HCT116 (cell line): ENCODE measurements around the gene DCAF17.

Source experiments
- EGR1 ChIP-seq: IDR thresholded peaks from 2 replicates; pipeline ENCODE4 v1.6.1; 2012; ENCODE audit warnings: low read depth
- POLR2A ChIP-seq: IDR thresholded peaks from 2 replicates; pipeline ENCODE4 v1.7.0; 2011; ENCODE audit warnings: borderline replicate concordance; ENCODE audit not compliant: insufficient read depth, insufficient read length; ENCODE audit errors: extremely low read depth
- TF ChIP-seq, protein P1 (sequence below), 3 experiments: fragments of 200-600 bp in 1 of 3; sonication (generic) in 1 of 3; IDR thresholded peaks in 2 of 3; conservative IDR thresholded peaks in 1 of 3; 2 replicates each; pipeline ENCODE4 v1.5.1; 2012 to 2017; ENCODE audit warnings: low read depth in 2 of 3, low read length in 2 of 3, antibody characterized with exemption in 1 of 3, borderline replicate concordance in 1 of 3, control low read depth in 1 of 3, mild to moderate bottlenecking in 1 of 3, mixed read lengths in 1 of 3, mixed run types in 1 of 3, moderate library complexity in 1 of 3; ENCODE audit not compliant: insufficient read depth in 1 of 3

DNA sequence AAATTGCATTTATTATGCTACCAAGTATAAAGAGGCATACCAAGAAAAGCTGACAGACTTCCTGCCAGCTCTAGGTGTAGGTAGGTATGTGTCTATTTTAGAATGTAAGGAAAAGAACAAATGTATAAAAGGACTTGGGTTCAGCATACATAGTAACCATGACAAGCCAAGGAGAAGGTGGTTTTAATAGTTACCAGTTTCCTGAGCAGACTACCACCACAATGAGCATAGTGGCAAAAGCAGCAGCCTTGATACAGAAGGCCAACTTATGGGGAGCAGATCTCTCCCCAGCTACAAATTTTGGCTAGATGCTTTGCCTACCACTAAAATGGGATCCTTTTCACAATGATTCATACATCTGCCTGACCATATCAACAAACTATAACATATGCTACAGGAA, 34.7 kb upstream of the DCAF17 start:
- TF ChIP-seq POLR2A (no peak), EGR1 (no peak)
- TF ChIP-seq, protein P1, sequence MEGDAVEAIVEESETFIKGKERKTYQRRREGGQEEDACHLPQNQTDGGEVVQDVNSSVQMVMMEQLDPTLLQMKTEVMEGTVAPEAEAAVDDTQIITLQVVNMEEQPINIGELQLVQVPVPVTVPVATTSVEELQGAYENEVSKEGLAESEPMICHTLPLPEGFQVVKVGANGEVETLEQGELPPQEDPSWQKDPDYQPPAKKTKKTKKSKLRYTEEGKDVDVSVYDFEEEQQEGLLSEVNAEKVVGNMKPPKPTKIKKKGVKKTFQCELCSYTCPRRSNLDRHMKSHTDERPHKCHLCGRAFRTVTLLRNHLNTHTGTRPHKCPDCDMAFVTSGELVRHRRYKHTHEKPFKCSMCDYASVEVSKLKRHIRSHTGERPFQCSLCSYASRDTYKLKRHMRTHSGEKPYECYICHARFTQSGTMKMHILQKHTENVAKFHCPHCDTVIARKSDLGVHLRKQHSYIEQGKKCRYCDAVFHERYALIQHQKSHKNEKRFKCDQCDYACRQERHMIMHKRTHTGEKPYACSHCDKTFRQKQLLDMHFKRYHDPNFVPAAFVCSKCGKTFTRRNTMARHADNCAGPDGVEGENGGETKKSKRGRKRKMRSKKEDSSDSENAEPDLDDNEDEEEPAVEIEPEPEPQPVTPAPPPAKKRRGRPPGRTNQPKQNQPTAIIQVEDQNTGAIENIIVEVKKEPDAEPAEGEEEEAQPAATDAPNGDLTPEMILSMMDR (IDR thresholded peaks at IDR 0.05 in 2 of 3, conservative IDR thresholded peaks at IDR 0.05 in 1 of 3; ENCODE audit: borderline replicate concordance in 1 of 3, insufficient read depth in 1 of 3, low read depth in 2 of 3, low read length in 2 of 3): no peak
